ENCODE results near the gene CBX8.

CBX8 gene

GRCh38 chr17:79749958-79750357 is 46.9 kb downstream of the CBX8 start:
- H3K4me1 ChIP-seq = no peaks in the 10 kb centered on the region
- peaks cover 4% of the 10 kb centered on the region for H3K27me3 ChIP-seq (ENCODE audit: control insufficient read depth, insufficient read depth, low read length)

GRCh38 chr17:79749156-79749815 is 47.6 kb downstream of the CBX8 start:
- H3K79me2 ChIP-seq = no peaks in the 10 kb centered on the region
- no peak overlapping the region for H3K4me2 ChIP-seq (ENCODE audit: low read length)
- no peaks in the 10 kb centered on the region for H3K36me3 ChIP-seq (ENCODE audit: control insufficient read depth, insufficient read depth, low read length)
- no peaks in the 10 kb centered on the region for H3K9me3 ChIP-seq (ENCODE audit: control insufficient read depth, low read length)
- H3K27ac ChIP-seq = no peak overlapping the region
- TF ChIP-seq CTCF (IDR thresholded peaks at IDR 0.05) = no peak
- H3K4me3 ChIP-seq (ENCODE audit: low read depth, low read length) = no peak overlapping the region
- H2AFZ ChIP-seq = no peak overlapping the region
- H3K27me3 ChIP-seq (ENCODE audit: control insufficient read depth, insufficient read depth, low read length) = peaks cover 4% of the 10 kb centered on the region
- H3K4me1 ChIP-seq = no peaks in the 10 kb centered on the region
- H3K9ac ChIP-seq = no peak overlapping the region

More at GRCh38 chr17:79749958-79750357, 46.9 kb downstream of the CBX8 start:
- Histone ChIP-seq H3K27ac (no peak overlapping the region), H3K4me2 (ENCODE audit: low read length) (no peak overlapping the region), H3K79me2 (no peaks in the 10 kb centered on the region), H3K9ac (no peak overlapping the region), H3K9me3 (ENCODE audit: control insufficient read depth, low read length) (no peaks in the 10 kb centered on the region), H3K4me3 (ENCODE audit: low read depth, low read length) (no peak overlapping the region), H2AFZ (no peak overlapping the region), H3K36me3 (ENCODE audit: control insufficient read depth, insufficient read depth, low read length) (no peaks in the 10 kb centered on the region)
- no peak for TF ChIP-seq CTCF (IDR thresholded peaks at IDR 0.05)

- Histone ChIP-seq H3K79me2 (no peaks in the 10 kb centered on the region), H3K4me3 (ENCODE audit: low read depth, low read length) (no peak overlapping the region), H3K27ac (no peak overlapping the region)
These were observed 48.4 kb downstream of the CBX8 start for GRCh38 chr17:79748295-79749099.

GRCh38 chr17:79747508-79748294 is 49.2 kb downstream of the CBX8 start:
- Histone ChIP-seq H3K9me3 (ENCODE audit: control insufficient read depth, low read length) (no peaks in the 10 kb centered on the region), H3K4me2 (ENCODE audit: low read length) (no peak overlapping the region), H3K79me2 (no peaks in the 10 kb centered on the region), H3K4me1 (no peaks in the 10 kb centered on the region), H3K9ac (no peak overlapping the region), H3K36me3 (ENCODE audit: control insufficient read depth, insufficient read depth, low read length) (no peaks in the 10 kb centered on the region), H2AFZ (no peak overlapping the region), H3K27me3 (ENCODE audit: control insufficient read depth, insufficient read depth, low read length) (peaks cover 4% of the 10 kb centered on the region), H3K4me3 (ENCODE audit: low read depth, low read length) (no peak overlapping the region), H3K27ac (no peak overlapping the region)
- no peak for TF ChIP-seq CTCF (IDR thresholded peaks at IDR 0.05)

More at GRCh38 chr17:79748295-79749099, 48.4 kb downstream of the CBX8 start:
- Histone ChIP-seq H3K36me3 (ENCODE audit: control insufficient read depth, insufficient read depth, low read length) (no peaks in the 10 kb centered on the region), H3K27me3 (ENCODE audit: control insufficient read depth, insufficient read depth, low read length) (peaks cover 4% of the 10 kb centered on the region), H3K9me3 (ENCODE audit: control insufficient read depth, low read length) (no peaks in the 10 kb centered on the region), H2AFZ (no peak overlapping the region), H3K9ac (no peak overlapping the region), H3K4me2 (ENCODE audit: low read length) (no peak overlapping the region), H3K4me1 (no peaks in the 10 kb centered on the region)
- no peak for TF ChIP-seq CTCF (IDR thresholded peaks at IDR 0.05)
